ENCODE data around the gene METTL21C.

The METTL21C gene

GRCh38 chr13:102715447-102715846 lies 20.6 kb upstream of the METTL21C start:
- H2BK5ac ChIP-seq (ENCODE audit: low read depth, low read length, poor library complexity, severe bottlenecking): no peak overlapping the region
- no peak overlapping the region for H2BK12ac ChIP-seq (ENCODE audit: low read length in 2 of 2)
- no peak overlapping the region for H2BK120ac ChIP-seq (ENCODE audit: low read depth, low read length)
- no peak overlapping the region for H3K9ac ChIP-seq (ENCODE audit: low read length)
- no peak overlapping the region for H3K4me2 ChIP-seq (ENCODE audit: low read length, poor library complexity, severe bottlenecking)
- H3K27ac ChIP-seq (ENCODE audit: low read length, poor library complexity, severe bottlenecking): no peak overlapping the region
- no peak overlapping the region for H3K23ac ChIP-seq (ENCODE audit: low read length in 2 of 2)
- H4K8ac ChIP-seq (ENCODE audit: low read length): no peak overlapping the region
- no peaks in the 10 kb centered on the region for H3K27me3 ChIP-seq (ENCODE audit: control insufficient read depth in 1 of 2, insufficient read depth in 1 of 2, low read length in 2 of 2)
- no peak overlapping the region for H2AK5ac ChIP-seq (ENCODE audit: low read length, severe bottlenecking)
- no peak overlapping the region for H3K4ac ChIP-seq (ENCODE audit: low read depth in 1 of 2, low read length in 2 of 2)
- H3K9me3 ChIP-seq (ENCODE audit: control insufficient read depth, low read length): no peaks in the 10 kb centered on the region
- H3K4me3 ChIP-seq (ENCODE audit: insufficient read depth in 1 of 2, low read depth in 1 of 2, low read length in 2 of 2): no peak overlapping the region
- no peak overlapping the region for H3K14ac ChIP-seq (ENCODE audit: low read length in 2 of 2)
- no peak overlapping the region for H3K18ac ChIP-seq (ENCODE audit: low read depth in 1 of 2, low read length in 2 of 2)
- H3K36me3 ChIP-seq (ENCODE audit: control insufficient read depth in 1 of 2, insufficient read depth in 2 of 2, low read depth in 1 of 2, low read length in 2 of 2): no peaks in the 10 kb centered on the region
- no peaks in the 10 kb centered on the region for H3K4me1 ChIP-seq (ENCODE audit: control insufficient read depth, insufficient read depth, low read depth, low read length)
- no peak overlapping the region for H4K91ac ChIP-seq (ENCODE audit: low read length)
- DNase-seq: no peak
- H2AFZ ChIP-seq (ENCODE audit: low read depth, low read length): no peak overlapping the region
- no peak overlapping the region for H2BK15ac ChIP-seq (ENCODE audit: low read depth, poor library complexity, severe bottlenecking)
- 60% methylated on average over 1 of the region's 1 CpG for WGBS
- H3K79me1 ChIP-seq (replicated peaks; ENCODE audit: low read length, poor library complexity, severe bottlenecking): no peaks in the 10 kb centered on the region

GRCh38 chr13:102710261-102710679 lies 15.4 kb upstream of the METTL21C start:
- Histone ChIP-seq H3K4me3 (ENCODE audit: insufficient read depth in 1 of 2, low read depth in 1 of 2, low read length in 2 of 2) (no peak overlapping the region), H3K4ac (ENCODE audit: low read depth in 1 of 2, low read length in 2 of 2) (no peak overlapping the region), H3K27me3 (ENCODE audit: control insufficient read depth in 1 of 2, insufficient read depth in 1 of 2, low read length in 2 of 2) (no peaks in the 10 kb centered on the region), H3K36me3 (ENCODE audit: control insufficient read depth in 1 of 2, insufficient read depth in 2 of 2, low read depth in 1 of 2, low read length in 2 of 2) (no peaks in the 10 kb centered on the region), H4K91ac (ENCODE audit: low read length) (no peak overlapping the region), H2BK15ac (ENCODE audit: low read depth, poor library complexity, severe bottlenecking) (no peak overlapping the region), H3K4me1 (ENCODE audit: control insufficient read depth, insufficient read depth, low read depth, low read length) (peaks cover 7% of the 10 kb centered on the region), H2BK120ac (ENCODE audit: low read depth, low read length) (no peak overlapping the region), H3K4me2 (ENCODE audit: low read length, poor library complexity, severe bottlenecking) (no peak overlapping the region), H3K27ac (ENCODE audit: low read length, poor library complexity, severe bottlenecking) (no peak overlapping the region), H2BK12ac (ENCODE audit: low read length in 2 of 2) (no peak overlapping the region), H2AK5ac (ENCODE audit: low read length, severe bottlenecking) (no peak overlapping the region), H3K9ac (ENCODE audit: low read length) (no peak overlapping the region), H2AFZ (ENCODE audit: low read depth, low read length) (no peak overlapping the region), H2BK5ac (ENCODE audit: low read depth, low read length, poor library complexity, severe bottlenecking) (no peak overlapping the region), H4K8ac (ENCODE audit: low read length) (no peak overlapping the region), H3K14ac (ENCODE audit: low read length in 2 of 2) (no peak overlapping the region), H3K9me3 (ENCODE audit: control insufficient read depth, low read length) (no peaks in the 10 kb centered on the region), H3K79me1 (replicated peaks; ENCODE audit: low read length, poor library complexity, severe bottlenecking) (no peaks in the 10 kb centered on the region), H3K23ac (ENCODE audit: low read length in 2 of 2) (no peak overlapping the region), H3K18ac (ENCODE audit: low read depth in 1 of 2, low read length in 2 of 2) (no peak overlapping the region)
- 89% methylated on average over 9 of the region's 9 CpGs for WGBS
- DNase-seq: peak; percentile 7

GRCh38 chr13:102709536-102709935 lies 14.7 kb upstream of the METTL21C start:
- no peak overlapping the region for H2BK5ac ChIP-seq (ENCODE audit: low read depth, low read length, poor library complexity, severe bottlenecking)
- H2BK120ac ChIP-seq (ENCODE audit: low read depth, low read length): no peak overlapping the region
- no peak overlapping the region for H3K14ac ChIP-seq (ENCODE audit: low read length in 2 of 2)
- no peak overlapping the region for H3K4ac ChIP-seq (ENCODE audit: low read depth in 1 of 2, low read length in 2 of 2)
- H3K36me3 ChIP-seq (ENCODE audit: control insufficient read depth in 1 of 2, insufficient read depth in 2 of 2, low read depth in 1 of 2, low read length in 2 of 2): no peaks in the 10 kb centered on the region
- no peak overlapping the region for H2AFZ ChIP-seq (ENCODE audit: low read depth, low read length)
- no peak overlapping the region for H3K18ac ChIP-seq (ENCODE audit: low read depth in 1 of 2, low read length in 2 of 2)
- H3K4me3 ChIP-seq (ENCODE audit: insufficient read depth in 1 of 2, low read depth in 1 of 2, low read length in 2 of 2): no peak overlapping the region
- H3K27ac ChIP-seq (ENCODE audit: low read length, poor library complexity, severe bottlenecking): no peak overlapping the region
- H3K23ac ChIP-seq (ENCODE audit: low read length in 2 of 2): no peak overlapping the region
- no peaks in the 10 kb centered on the region for H3K27me3 ChIP-seq (ENCODE audit: control insufficient read depth in 1 of 2, insufficient read depth in 1 of 2, low read length in 2 of 2)
- H2BK12ac ChIP-seq (ENCODE audit: low read length in 2 of 2): no peak overlapping the region
- H4K91ac ChIP-seq (ENCODE audit: low read length): no peak overlapping the region
- no peak overlapping the region for H3K4me2 ChIP-seq (ENCODE audit: low read length, poor library complexity, severe bottlenecking)
- no peaks in the 10 kb centered on the region for H3K9me3 ChIP-seq (ENCODE audit: control insufficient read depth, low read length)
- H4K8ac ChIP-seq (ENCODE audit: low read length): no peak overlapping the region
- DNase-seq: no peak
- no peak overlapping the region for H3K9ac ChIP-seq (ENCODE audit: low read length)
- peaks cover 9% of the 10 kb centered on the region for H3K4me1 ChIP-seq (ENCODE audit: control insufficient read depth, insufficient read depth, low read depth, low read length)
- peak overlapping the region; percentile 62 for H2AK5ac ChIP-seq (ENCODE audit: low read length, severe bottlenecking)
- no peak overlapping the region for H2BK15ac ChIP-seq (ENCODE audit: low read depth, poor library complexity, severe bottlenecking)
- no peaks in the 10 kb centered on the region for H3K79me1 ChIP-seq (replicated peaks; ENCODE audit: low read length, poor library complexity, severe bottlenecking)

GRCh38 chr13:102708991-102709390 lies 14.1 kb upstream of the METTL21C start:
- no peaks in the 10 kb centered on the region for H3K27me3 ChIP-seq (ENCODE audit: control insufficient read depth in 1 of 2, insufficient read depth in 1 of 2, low read length in 2 of 2)
- H2BK12ac ChIP-seq (ENCODE audit: low read length in 2 of 2): no peak overlapping the region
- no peak overlapping the region for H3K27ac ChIP-seq (ENCODE audit: low read length, poor library complexity, severe bottlenecking)
- H2AFZ ChIP-seq (ENCODE audit: low read depth, low read length): no peak overlapping the region
- no peak overlapping the region for H2BK120ac ChIP-seq (ENCODE audit: low read depth, low read length)
- H3K4ac ChIP-seq (ENCODE audit: low read depth in 1 of 2, low read length in 2 of 2): no peak overlapping the region
- H3K23ac ChIP-seq (ENCODE audit: low read length in 2 of 2): no peak overlapping the region
- H3K36me3 ChIP-seq (ENCODE audit: control insufficient read depth in 1 of 2, insufficient read depth in 2 of 2, low read depth in 1 of 2, low read length in 2 of 2): no peaks in the 10 kb centered on the region
- H2BK15ac ChIP-seq (ENCODE audit: low read depth, poor library complexity, severe bottlenecking): peak overlapping the region; percentile 44
- no peak overlapping the region for H3K4me2 ChIP-seq (ENCODE audit: low read length, poor library complexity, severe bottlenecking)
- H2BK5ac ChIP-seq (ENCODE audit: low read depth, low read length, poor library complexity, severe bottlenecking): no peak overlapping the region
- no peak for DNase-seq
- H3K4me1 ChIP-seq (ENCODE audit: control insufficient read depth, insufficient read depth, low read depth, low read length): peaks cover 9% of the 10 kb centered on the region
- WGBS: 87% methylated on average over 2 of the region's 2 CpGs
- no peak overlapping the region for H3K14ac ChIP-seq (ENCODE audit: low read length in 2 of 2)
- H3K9me3 ChIP-seq (ENCODE audit: control insufficient read depth, low read length): no peaks in the 10 kb centered on the region
- H3K79me1 ChIP-seq (replicated peaks; ENCODE audit: low read length, poor library complexity, severe bottlenecking): no peaks in the 10 kb centered on the region
- H4K8ac ChIP-seq (ENCODE audit: low read length): no peak overlapping the region
- no peak overlapping the region for H3K18ac ChIP-seq (ENCODE audit: low read depth in 1 of 2, low read length in 2 of 2)
- no peak overlapping the region for H4K91ac ChIP-seq (ENCODE audit: low read length)
- peak overlapping the region; percentile 43 for H2AK5ac ChIP-seq (ENCODE audit: low read length, severe bottlenecking)
- no peak overlapping the region for H3K4me3 ChIP-seq (ENCODE audit: insufficient read depth in 1 of 2, low read depth in 1 of 2, low read length in 2 of 2)
- H3K9ac ChIP-seq (ENCODE audit: low read length): no peak overlapping the region
